Measurements from ENCODE around the gene ADAMTS6.

ADAMTS6 gene

GRCh38 chr5:65100911-65101631, 380.6 kb downstream of the ADAMTS6 start:
- FAIRE-seq = no peak

All from colon (tissue), 2 donors.